Natural killer cell (primary cell): ENCODE measurements around the gene C11orf98. TPM values are rescaled to one million over a fixed set of nuclear protein-coding genes. Genes with fewer than 3 reads are reported as not detected.

Experiments used
- ATAC-seq, 3 donors: fragments of 150-1000 bp in 2 of 3; fragments of 200-7000 bp in 1 of 3; cut with Tn5 transposase; 1 replicate in 1 of 3; 2 replicates in 2 of 3; pipeline ENCODE4 v1.10.0; 2021; ENCODE audit warnings: mild to moderate bottlenecking in 2 of 3, moderate library complexity in 2 of 3
- DNase-seq, 2 donors: peaks; one replicate each; pipeline versions ENCODE4 v3.0.0 to v3.0.0-alpha.2; 2013 to 2021; ENCODE audit warnings: mixed read lengths in 1 of 2
- H3K27ac ChIP-seq: one replicate; pipeline ENCODE4 v1.5.1; 2013; ENCODE audit warnings: mild to moderate bottlenecking, low read length
- H3K27me3 ChIP-seq: one replicate; pipeline ENCODE4 v1.6.1; 2013; ENCODE audit warnings: low read length; ENCODE audit not compliant: control insufficient read depth, insufficient read depth
- H3K36me3 ChIP-seq: one replicate; pipeline ENCODE4 v1.6.1; 2013; ENCODE audit warnings: low read length; ENCODE audit not compliant: control insufficient read depth, insufficient read depth
- H3K4me1 ChIP-seq: one replicate; pipeline ENCODE4 v1.6.1; 2013; ENCODE audit warnings: low read length; ENCODE audit not compliant: control insufficient read depth, insufficient read depth
- H3K4me3 ChIP-seq: one replicate; pipeline ENCODE4 v1.5.1; 2013; ENCODE audit warnings: low read length
- H3K9me3 ChIP-seq: one replicate; pipeline ENCODE4 v1.6.1; 2013; ENCODE audit warnings: low read length; ENCODE audit not compliant: control insufficient read depth, insufficient read depth
- H3K27ac Mint-ChIP-seq, 2 donors: one replicate each; pipeline ENCODE4 v1.8.0; 2022; ENCODE audit warnings: mild to moderate bottlenecking in 2 of 2, mixed read lengths in 2 of 2, moderate library complexity in 1 of 2
- H3K27me3 Mint-ChIP-seq, 2 donors: one replicate each; pipeline ENCODE4 v1.8.0; 2022; ENCODE audit warnings: low read depth in 2 of 2, mixed read lengths in 2 of 2
- H3K36me3 Mint-ChIP-seq: one replicate; pipeline ENCODE4 v1.8.0; 2022; ENCODE audit warnings: mixed read lengths
- H3K4me1 Mint-ChIP-seq, 2 donors: one replicate each; pipeline ENCODE4 v1.8.0; 2022; ENCODE audit warnings: mixed read lengths in 2 of 2
- H3K4me3 Mint-ChIP-seq: one replicate; pipeline ENCODE4 v1.8.0; 2022; ENCODE audit warnings: mild to moderate bottlenecking, moderate library complexity, mixed read lengths
- H3K9me3 Mint-ChIP-seq, 2 donors: one replicate each; pipeline ENCODE4 v1.8.0; 2022; ENCODE audit warnings: mixed read lengths in 2 of 2
- WGBS: methylation state at CpG from one replicate; pipeline ENCODE4 v1.1.7; 2013; ENCODE audit warnings: missing lambda C conversion rate; ENCODE audit not compliant: insufficient coverage; 5-methylcytosine and 5-hydroxymethylcytosine counted together
- intact Hi-C: fragments of 100-400 bp; cut with micrococcal nuclease; formaldehyde crosslinking; loops from one replicate; pipeline ENCODE4 v1.14.2; 2022
- total RNA-seq, 4 donors: library from RNA; stranded (reverse); fragments of 120-200 nt in 1 of 4; gene quantifications; one replicate each; pipeline versions ENCODE4 v1.2.3 to v1.2.4, GENCODE V29; 2013 to 2022
- TF ChIP-seq, protein P1 (sequence below): fragments of 200-600 bp; IDR thresholded peaks from one replicate; pipeline ENCODE4 v1.8.0; 2022; ENCODE audit warnings: antibody characterized with exemption

C11orf98 gene
- total RNA-seq, 3 donors from 2014 or later (not counting 1 experiment from before 2014, with no cell fraction given) = 36.5 to 57.9 (median 39.1) TPM

DNA sequence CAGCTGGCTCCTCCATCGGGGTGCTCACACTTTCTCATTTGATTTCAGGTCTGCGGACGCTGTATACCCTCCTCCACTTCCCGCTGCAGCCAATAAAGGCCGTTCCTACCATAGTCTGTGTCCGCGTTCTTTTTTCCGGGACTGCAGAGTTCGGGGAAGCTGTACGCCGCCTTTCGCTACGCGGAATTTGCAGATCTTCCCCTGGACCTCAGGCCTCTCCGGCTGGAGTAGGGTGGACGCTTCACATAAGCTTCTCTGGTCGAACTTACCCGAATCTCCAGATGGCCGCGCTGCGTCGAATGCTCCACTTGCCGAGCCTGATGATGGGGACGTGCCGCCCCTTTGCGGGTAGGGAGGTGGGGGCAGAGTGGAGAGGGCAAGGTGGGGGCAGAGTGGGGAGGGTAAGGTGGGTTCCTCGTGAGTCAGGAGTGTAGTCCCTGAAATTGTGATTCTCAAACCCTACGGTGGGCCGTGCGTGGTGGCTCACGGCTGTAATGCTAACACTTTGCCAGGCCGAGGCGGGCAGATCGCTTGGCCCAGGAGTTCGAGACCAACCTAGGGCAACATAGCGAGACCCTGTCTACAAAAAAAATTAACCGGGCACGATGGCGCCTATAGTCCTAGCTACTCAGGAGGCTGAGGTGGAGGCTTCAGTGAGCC lies 719 bp upstream of the C11orf98 start:
- peak overlapping the region; percentile 87 for H3K4me3 ChIP-seq
- Mint-ChIP-seq H3K9me3 (no peaks in the 10 kb centered on the region), H3K36me3 (no peaks in the 10 kb centered on the region), H3K27me3 (no peaks in the 10 kb centered on the region), H3K27ac (peak overlapping the region; percentile 87 to 95), H3K4me3 (peak overlapping the region; percentile 96), H3K4me1 (peaks cover 9 to 32% of the 10 kb centered on the region in 2 donors)
- DNase-seq (peak; percentile 51 to 75), ATAC-seq (peak; percentile 30 to 53 (median 42))
- H3K27ac ChIP-seq = peak overlapping the region; percentile 80
- H3K36me3 ChIP-seq = peaks cover 14% of the 10 kb centered on the region
- TF ChIP-seq, protein P1, sequence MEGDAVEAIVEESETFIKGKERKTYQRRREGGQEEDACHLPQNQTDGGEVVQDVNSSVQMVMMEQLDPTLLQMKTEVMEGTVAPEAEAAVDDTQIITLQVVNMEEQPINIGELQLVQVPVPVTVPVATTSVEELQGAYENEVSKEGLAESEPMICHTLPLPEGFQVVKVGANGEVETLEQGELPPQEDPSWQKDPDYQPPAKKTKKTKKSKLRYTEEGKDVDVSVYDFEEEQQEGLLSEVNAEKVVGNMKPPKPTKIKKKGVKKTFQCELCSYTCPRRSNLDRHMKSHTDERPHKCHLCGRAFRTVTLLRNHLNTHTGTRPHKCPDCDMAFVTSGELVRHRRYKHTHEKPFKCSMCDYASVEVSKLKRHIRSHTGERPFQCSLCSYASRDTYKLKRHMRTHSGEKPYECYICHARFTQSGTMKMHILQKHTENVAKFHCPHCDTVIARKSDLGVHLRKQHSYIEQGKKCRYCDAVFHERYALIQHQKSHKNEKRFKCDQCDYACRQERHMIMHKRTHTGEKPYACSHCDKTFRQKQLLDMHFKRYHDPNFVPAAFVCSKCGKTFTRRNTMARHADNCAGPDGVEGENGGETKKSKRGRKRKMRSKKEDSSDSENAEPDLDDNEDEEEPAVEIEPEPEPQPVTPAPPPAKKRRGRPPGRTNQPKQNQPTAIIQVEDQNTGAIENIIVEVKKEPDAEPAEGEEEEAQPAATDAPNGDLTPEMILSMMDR = no peak
- H3K9me3 ChIP-seq = no peaks in the 10 kb centered on the region
- intact Hi-C loops = loop anchor here (2.0 to 5.0 kb wide), 4 partner anchors 19 to 75 kb away; partner anchors contain the start of genes EML3, GANAB, HNRNPUL2 and ROM1
- H3K27me3 ChIP-seq = no peaks in the 10 kb centered on the region
- 9% methylated on average over 39 of the region's 39 CpGs for WGBS
- H3K4me1 ChIP-seq = peaks cover 32% of the 10 kb centered on the region

DNA sequence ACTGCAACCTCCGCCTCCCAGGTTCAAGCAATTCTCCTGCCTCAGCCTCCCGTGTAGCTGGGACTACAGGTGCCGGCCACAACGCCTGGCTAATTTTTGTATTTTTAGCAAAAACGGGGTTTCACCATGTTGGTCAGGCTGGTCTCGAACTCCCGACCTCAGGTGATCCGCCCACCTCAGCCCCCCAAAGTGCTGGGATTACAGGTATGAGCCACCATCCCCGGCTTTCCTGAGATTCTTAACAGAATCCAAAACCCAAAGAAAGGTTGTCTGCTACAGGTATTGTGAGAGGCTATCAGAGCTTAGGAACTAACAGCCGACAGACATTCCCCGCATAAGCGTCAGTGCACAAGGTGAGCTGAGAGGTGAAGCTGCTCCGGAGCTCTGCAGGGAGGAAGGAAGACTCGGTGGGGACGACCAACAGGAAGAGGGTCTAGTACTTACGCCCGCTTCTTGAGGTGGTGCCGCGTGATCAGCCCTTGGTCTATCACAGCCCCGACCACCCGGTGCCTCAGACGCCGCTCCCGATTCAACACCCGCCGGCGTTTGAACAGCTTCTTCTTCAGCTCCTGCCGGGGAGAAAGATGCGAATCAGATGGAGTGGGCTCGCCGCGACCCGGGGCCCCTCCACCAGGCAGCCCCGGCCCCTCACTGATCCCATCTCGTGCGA lies 470 bp downstream of the C11orf98 start:
- Mint-ChIP-seq H3K4me1 (peaks cover 6 to 28% of the 10 kb centered on the region in 2 donors), H3K36me3 (no peaks in the 10 kb centered on the region), H3K27ac (peak overlapping the region; percentile 87 to 95), H3K27me3 (no peaks in the 10 kb centered on the region), H3K9me3 (no peaks in the 10 kb centered on the region), H3K4me3 (peak overlapping the region; percentile 96)
- 2% methylated on average over 36 of the region's 36 CpGs for WGBS
- Histone ChIP-seq H3K36me3 (peaks cover 14% of the 10 kb centered on the region), H3K4me1 (peaks cover 28% of the 10 kb centered on the region), H3K27me3 (no peaks in the 10 kb centered on the region), H3K9me3 (no peaks in the 10 kb centered on the region), H3K27ac (peak overlapping the region; percentile 80), H3K4me3 (peak overlapping the region; percentile 87)
- intact Hi-C loops = loop anchor here (1.0 to 5.0 kb wide), 5 partner anchors 15 to 74 kb away; partner anchors contain the start of genes EML3, GANAB, HNRNPUL2 and ROM1
- ATAC-seq = peak; percentile 33 to 45 (median 35)
- TF ChIP-seq, protein P1 = no peak
- peak in 1 of 2 donors; percentile 78 for DNase-seq

DNA sequence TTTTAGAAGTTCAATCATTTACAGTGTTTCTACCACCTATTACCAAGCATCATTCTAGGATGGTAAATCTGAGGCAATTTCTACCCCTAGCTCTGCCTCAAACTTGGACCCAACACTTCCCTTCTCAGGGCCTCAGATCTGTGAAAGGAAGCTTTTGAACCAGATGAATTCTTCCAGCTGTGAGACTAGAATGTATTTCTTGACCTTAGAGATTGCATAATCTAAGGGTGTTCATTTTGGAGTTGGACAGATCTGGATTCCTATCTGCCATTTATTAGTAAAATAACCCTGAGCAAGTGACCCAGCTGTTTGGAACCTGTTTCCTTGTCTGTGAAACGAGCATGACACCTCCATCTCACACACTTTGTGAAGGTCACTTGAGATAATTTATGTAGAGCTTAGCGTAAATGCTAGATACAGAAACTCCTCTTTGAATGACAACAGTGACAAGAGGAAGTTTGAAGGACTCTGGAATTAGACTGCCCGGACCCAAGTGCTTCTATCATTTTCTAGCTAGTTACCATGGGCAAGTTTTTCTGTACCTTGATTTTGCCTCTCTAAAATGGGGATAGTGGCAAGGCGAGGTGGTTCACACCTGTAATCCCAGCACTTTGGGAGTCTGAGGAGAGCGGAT lies 8.1 kb downstream of the C11orf98 start:
- H3K4me3 ChIP-seq = no peak overlapping the region
- no peak overlapping the region for H3K27ac ChIP-seq
- ATAC-seq (no peak), DNase-seq (no peak)
- H3K4me1 Mint-ChIP-seq = peaks cover 15% of the 10 kb centered on the region in 2 donors
- H3K4me1 ChIP-seq = peaks cover 14% of the 10 kb centered on the region
- no peaks in the 10 kb centered on the region for H3K36me3 Mint-ChIP-seq
- TF ChIP-seq, protein P1 = no peak
- H3K9me3 ChIP-seq = no peaks in the 10 kb centered on the region
- H3K9me3 Mint-ChIP-seq = no peaks in the 10 kb centered on the region
- peak overlapping the region; percentile 31 for H3K4me3 Mint-ChIP-seq
- peaks cover 0 to 3% of the 10 kb centered on the region in 2 donors for H3K27me3 Mint-ChIP-seq
- no peaks in the 10 kb centered on the region for H3K36me3 ChIP-seq
- intact Hi-C loops = no loop called here
- H3K27ac Mint-ChIP-seq = no peak overlapping the region
- no peaks in the 10 kb centered on the region for H3K27me3 ChIP-seq
- 59% methylated on average over 5 of the region's 5 CpGs for WGBS
